K562 (cell line): Measurements from ENCODE around the gene PTAFR. TPM values are rescaled to one million over a fixed set of nuclear protein-coding genes. Genes with fewer than 3 reads are reported as not detected.

Experiments used
- ATAC-seq: fragments of 200-7000 bp; cut with Tn5 transposase; 3 replicates; pipeline ENCODE4 v1.9.1; 2020; ENCODE audit warnings: moderate library complexity
- BruUV-seq: library from RNA; stranded (reverse); fragments of 400-500 nt; replicated peaks from 2 replicates; lab custom pipeline; 2021; lab: Mats Ljungman, UMichigan
- CTCF ChIA-PET: fragments of 300-600 bp; formaldehyde crosslinking; extraction: SDS; loops from one replicate; lab custom pipeline; 2021; ENCODE audit warnings: low intra/inter-chr PET ratio; lab: Yijun Ruan, JAX
- POLR2A ChIA-PET: fragments of 300-600, 350-650 bp; sonication (Branson Sonifier 250); formaldehyde crosslinking; extraction: SDS; loops from one replicate; lab custom pipeline; 2021; ENCODE audit warnings: antibody characterized with exemption, inconsistent platforms; lab: Yijun Ruan, JAX
- DNase-seq, 4 experiments: peaks; one replicate each; pipeline versions ENCODE4 v3.0.0 to v3.0.0-alpha.2; 2011 to 2018; ENCODE audit warnings: low spot score in 3 of 4, mixed read lengths in 3 of 4; ENCODE audit errors: extremely low read depth in 1 of 4
- FAIRE-seq: peaks from 2 replicates; lab custom pipeline; 2011; peaks lifted over from hg19 to GRCh38; lab: Jason Lieb, UNC
- H2AFZ ChIP-seq: 2 replicates; pipeline ENCODE4 v1.6.0; 2011; ENCODE audit warnings: low read depth, low read length, control low read depth, inconsistent platforms
- H3K27ac ChIP-seq: fragments of 200-600 bp; 3 replicates; pipeline ENCODE4 v1.8.0; 2011; ENCODE audit warnings: low read depth, mild to moderate bottlenecking, control low read depth, inconsistent platforms, low read length, moderate library complexity, mixed read lengths; ENCODE audit errors: extremely low read depth
- H3K27me3 ChIP-seq, 2 experiments: fragments of 300-600 bp in 1 of 2; 2 replicates in 1 of 2; 3 replicates in 1 of 2; pipeline versions ENCODE4 v1.6.0 to v1.8.0; 2011; ENCODE audit warnings: inconsistent platforms in 2 of 2, low read length in 2 of 2, mild to moderate bottlenecking in 1 of 2, mixed read lengths in 1 of 2, moderate library complexity in 1 of 2; ENCODE audit not compliant: control insufficient read depth in 2 of 2, insufficient read depth in 2 of 2
- H3K36me3 ChIP-seq: fragments of 300-600 bp; 3 replicates; pipeline ENCODE4 v1.8.0; 2011; ENCODE audit warnings: mild to moderate bottlenecking, low read length, inconsistent platforms; ENCODE audit not compliant: control insufficient read depth, insufficient read depth
- H3K4me1 ChIP-seq, 2 experiments: fragments of 200-600 bp in 1 of 2; replicated peaks in 1 of 2; 2 replicates in 1 of 2; 3 replicates in 1 of 2; pipeline versions ENCODE4 v1.5.1 to v1.8.0; 2011; ENCODE audit warnings: inconsistent platforms in 2 of 2, low read length in 2 of 2, mild to moderate bottlenecking in 1 of 2, mixed read lengths in 1 of 2, moderate library complexity in 1 of 2; ENCODE audit not compliant: control insufficient read depth in 2 of 2, insufficient read depth in 2 of 2
- H3K4me2 ChIP-seq: 2 replicates; pipeline ENCODE4 v1.6.1; 2011; ENCODE audit warnings: low read length, control low read depth, inconsistent platforms, mixed read lengths; ENCODE audit not compliant: insufficient read depth
- H3K4me3 ChIP-seq: fragments of 200-600 bp; sonication (generic), shearing (Covaris generic); 2 replicates; pipeline ENCODE4 v1.5.1; 2016; ENCODE audit warnings: control low read depth, inconsistent platforms
- H3K79me2 ChIP-seq: fragments of 200-600 bp; 3 replicates; pipeline ENCODE4 v1.8.0; 2011; ENCODE audit warnings: low read length, inconsistent platforms; ENCODE audit not compliant: control insufficient read depth, insufficient read depth
- H3K9ac ChIP-seq, 2 experiments: 2 replicates each; pipeline versions ENCODE4 v1.6.0 to v1.6.1; 2011; ENCODE audit warnings: low read depth in 2 of 2, low read length in 2 of 2, control low read depth in 1 of 2, inconsistent platforms in 1 of 2, mild to moderate bottlenecking in 1 of 2, mixed read lengths in 1 of 2; ENCODE audit not compliant: insufficient read depth in 1 of 2
- H3K9me1 ChIP-seq: one replicate; pipeline ENCODE4 v1.6.0; 2011; ENCODE audit warnings: inconsistent platforms, mild to moderate bottlenecking, low read length, moderate library complexity; ENCODE audit not compliant: control insufficient read depth, insufficient read depth
- H3K9me3 ChIP-seq: replicated peaks from 2 replicates; pipeline ENCODE4 v1.5.1; 2011; ENCODE audit warnings: low read depth, low read length, inconsistent platforms; ENCODE audit not compliant: control insufficient read depth, insufficient read depth
- H4K20me1 ChIP-seq: replicated peaks from 2 replicates; pipeline ENCODE4 v1.6.1; 2011; ENCODE audit warnings: low read length, inconsistent platforms, mixed read lengths; ENCODE audit not compliant: control insufficient read depth, insufficient read depth
- NCOA2 ChIP-seq, 2 experiments: fragments of 450-650 bp; IDR thresholded peaks; 2 replicates each; pipeline ENCODE4 v1.6.1; 2018; ENCODE audit warnings: mild to moderate bottlenecking in 2 of 2, moderate library complexity in 1 of 2; ENCODE audit not compliant: partially characterized antibody in 2 of 2
- NR4A1 ChIP-seq, 2 experiments: fragments of 250-450 bp in 1 of 2; fragments of 450-650 bp in 1 of 2; sonication (Bioruptor Pico) in 1 of 2; IDR thresholded peaks; 2 replicates each; pipeline versions ENCODE4 v1.4.0 to v1.6.1; 2016 to 2020; ENCODE audit warnings: mild to moderate bottlenecking in 2 of 2, missing compliant biosample characterization in 1 of 2, missing genetic modification characterization in 1 of 2, moderate library complexity in 1 of 2
- PCBP2 ChIP-seq: fragments of 200-400 bp; formaldehyde crosslinking; IDR thresholded peaks from 2 replicates; pipeline ENCODE4 v1.6.1; 2018; ENCODE audit warnings: low read length, low read depth, mild to moderate bottlenecking, moderate library complexity; ENCODE audit not compliant: poor library complexity, severe bottlenecking
- RHOXF2B ChIP-seq: fragments of 250-450 bp; sonication (Bioruptor Pico); conservative IDR thresholded peaks from 2 replicates; pipeline ENCODE4 v1.5.1; 2021
- ZNF224 ChIP-seq: sonication (generic); formaldehyde crosslinking; IDR thresholded peaks from 2 replicates; pipeline ENCODE4 v1.8.0; 2022; ENCODE audit warnings: mild to moderate bottlenecking, missing genetic modification reagents
- WGBS: fragments of 100-300 bp; shearing (Covaris generic); methylation state at CpG from one replicate; pipeline ENCODE4 v1.1.6; 2016; ENCODE audit warnings: low coverage, mixed read lengths; ENCODE audit not compliant: insufficient coverage; ENCODE audit errors: missing lambda C conversion rate; 5-methylcytosine and 5-hydroxymethylcytosine counted together
- in situ Hi-C: fragments of 300-500 bp; cut with MboI; formaldehyde crosslinking; loops from 4 replicates; pipeline ENCODE4 v1.15.0; 2018; ENCODE audit warnings: inconsistent platforms, mixed read lengths
- intact Hi-C: fragments of 100-400 bp; cut with micrococcal nuclease; formaldehyde crosslinking; loops from 2 replicates; pipeline ENCODE4 v1.14.2; 2022
- polyA plus RNA-seq, 8 experiments: library from polyadenylated mRNA; depleted of rRNA in 4 of 8; stranded (reverse) in 5 of 8; unstranded in 3 of 8; fragments of >200 nt; fragmentation: Nextera tagmentation in 2 of 8; fragmentation: Illumina TruSeq in 1 of 8; extraction: Ambion mirVana in 2 of 8; extraction: Trizol in 1 of 8; gene quantifications; 2 replicates each; pipeline versions ENCODE4 v1.2.1 to v1.2.3, GENCODE V29; 2011 to 2014; ENCODE audit warnings: inconsistent platforms in 1 of 8, missing spikeins in 1 of 8
- total RNA-seq, 7 experiments: library from RNA; depleted of rRNA in 6 of 7; stranded (reverse); fragments of >200 nt in 6 of 7; fragmentation: Illumina TruSeq in 2 of 7; extraction: Trizol in 2 of 7; gene quantifications; 2 replicates each; pipeline versions ENCODE4 v1.2.1 to v1.2.3, GENCODE V29; 2011 to 2021; ENCODE audit warnings: low replicate concordance in 1 of 7
- TF ChIP-seq, protein P1 (sequence below): fragments of 250-450 bp; sonication (Bioruptor Pico); IDR thresholded peaks from 2 replicates; pipeline ENCODE4 v1.5.0; 2021

Gene PTAFR
- total and polyA plus RNA-seq, 9 of the 15 experiments (the other 6 are each of a cell fraction or from before 2014, with no cell fraction given) = 0.15 to 0.55 (median 0.40) TPM; not detected in 1

DNA sequence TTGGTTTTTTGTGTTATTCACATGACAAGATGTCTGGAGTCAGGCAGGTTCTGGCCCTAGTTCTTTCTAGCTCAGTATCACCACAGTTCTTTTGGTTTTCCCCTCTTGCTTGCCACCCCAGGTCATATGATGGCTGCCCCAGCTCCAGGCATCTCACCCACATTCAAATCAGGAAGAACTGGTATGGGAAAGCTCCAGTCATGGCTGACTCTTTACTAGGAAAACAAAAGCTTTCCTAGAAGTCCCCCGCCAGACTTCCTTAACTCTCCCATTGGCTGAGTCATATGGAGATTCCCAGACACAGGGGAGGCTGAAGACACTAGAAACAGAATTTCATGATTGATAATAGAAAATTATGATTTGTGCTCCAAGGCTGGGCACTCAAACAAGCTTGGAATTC lies 65.9 kb downstream of the PTAFR start (continued):
- no peak for TF ChIP-seq RHOXF2B (CRISPR knock-in tag)

- peaks cover 1 to 18% of the 10 kb centered on the region in 2 experiments; a peak in 3 of 5 replicates for H3K4me1 ChIP-seq
- no peak for ATAC-seq
- no peaks in the 10 kb centered on the region for H3K27me3 ChIP-seq
- BruUV-seq = no TSS peak
- H2AFZ ChIP-seq = no peak overlapping the region
- no peak for FAIRE-seq
- CTCF ChIA-PET = no interaction called here
- H4K20me1 ChIP-seq = no peaks in the 10 kb centered on the region
- no peak for TF ChIP-seq ZNF224 (CRISPR knock-in tag)
- TF ChIP-seq NR4A1 (CRISPR knock-in tag; IDR thresholded peaks at IDR 0.05) = no peak
- no peak for TF ChIP-seq NR4A1 (tag; IDR thresholded peaks at IDR 0.05)
- H3K4me3 ChIP-seq = no peak overlapping the region
- H3K4me2 ChIP-seq = no peak overlapping the region
- WGBS = 31% methylated on average over 3 of the region's 3 CpGs
- no peaks in the 10 kb centered on the region for H3K36me3 ChIP-seq
- H3K9ac ChIP-seq = no peak overlapping the region
- intact Hi-C loops (no loop called here), in situ Hi-C loops (no loop called here)
- no peak for DNase-seq
- H3K79me2 ChIP-seq = no peaks in the 10 kb centered on the region
- POLR2A ChIA-PET = interaction anchor here (0.9 to 1.7 kb wide), 4 partner anchors 8 to 37 kb away, joined by 3 to 7 read pairs (median 4); no protein-coding TSS in a partner anchor
- no peaks in the 10 kb centered on the region for H3K9me1 ChIP-seq
- H3K27ac ChIP-seq = no peak overlapping the region
- no peaks in the 10 kb centered on the region for H3K9me3 ChIP-seq
These were observed 66.9 kb downstream of the PTAFR start for GRCh38 chr1:28109639-28110038.

DNA sequence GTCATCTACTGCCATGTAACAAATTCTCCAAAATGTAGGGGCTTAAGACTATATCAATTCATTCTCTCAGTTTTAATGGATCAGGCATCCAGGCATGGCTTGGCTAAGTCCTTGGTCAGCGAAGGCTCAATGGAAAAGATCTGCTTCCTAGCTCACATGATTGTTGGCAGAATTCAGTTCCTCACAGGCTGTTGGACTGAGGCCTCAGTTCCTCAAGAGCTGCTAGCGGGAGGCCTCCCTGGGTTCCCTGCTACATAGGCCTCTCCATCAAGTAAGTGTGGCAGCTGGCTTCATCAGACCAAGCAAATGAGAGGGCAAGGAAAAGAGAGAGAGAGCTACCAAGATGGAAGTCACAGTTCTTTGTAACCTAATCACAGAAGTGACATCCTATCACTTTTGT lies 68.5 kb downstream of the PTAFR start:
- Histone ChIP-seq H4K20me1 (no peaks in the 10 kb centered on the region), H3K27ac (no peak overlapping the region), H3K4me2 (no peak overlapping the region), H3K4me3 (no peak overlapping the region), H3K79me2 (no peaks in the 10 kb centered on the region), H3K9me1 (no peaks in the 10 kb centered on the region)
- 55% methylated on average over 2 of the region's 2 CpGs for WGBS
- no peak for FAIRE-seq
- CTCF ChIA-PET = no interaction called here
- POLR2A ChIA-PET = interaction anchor here (0.7 to 1.9 kb wide), 4 partner anchors 13 to 155 kb away, joined by 3 to 8 read pairs (median 3); no protein-coding TSS in a partner anchor
- intact Hi-C loops = no loop called here
- TF ChIP-seq, protein P1, sequence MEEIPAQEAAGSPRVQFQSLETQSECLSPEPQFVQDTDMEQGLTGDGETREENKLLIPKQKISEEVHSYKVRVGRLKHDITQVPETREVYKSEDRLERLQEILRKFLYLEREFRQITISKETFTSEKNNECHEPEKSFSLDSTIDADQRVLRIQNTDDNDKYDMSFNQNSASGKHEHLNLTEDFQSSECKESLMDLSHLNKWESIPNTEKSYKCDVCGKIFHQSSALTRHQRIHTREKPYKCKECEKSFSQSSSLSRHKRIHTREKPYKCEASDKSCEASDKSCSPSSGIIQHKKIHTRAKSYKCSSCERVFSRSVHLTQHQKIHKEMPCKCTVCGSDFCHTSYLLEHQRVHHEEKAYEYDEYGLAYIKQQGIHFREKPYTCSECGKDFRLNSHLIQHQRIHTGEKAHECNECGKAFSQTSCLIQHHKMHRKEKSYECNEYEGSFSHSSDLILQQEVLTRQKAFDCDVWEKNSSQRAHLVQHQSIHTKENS = no peak
- TF ChIP-seq NCOA2 (IDR thresholded peaks at IDR 0.05; ENCODE audit: partially characterized antibody in 2 of 2) (no peak), PCBP2 (no peak)
- TF ChIP-seq, all 486 proteins: peak for 0
- H3K9ac ChIP-seq = no peak overlapping the region
- in situ Hi-C loops = no loop called here
- H2AFZ ChIP-seq = peak overlapping the region; percentile 30
- no TSS peak for BruUV-seq
- peaks cover 0 to 15% of the 10 kb centered on the region in 2 experiments; a peak in 3 of 5 replicates for H3K4me1 ChIP-seq
- ATAC-seq (no peak), DNase-seq (no peak)
- no peaks in the 10 kb centered on the region for H3K27me3 ChIP-seq
- no peaks in the 10 kb centered on the region for H3K36me3 ChIP-seq
- no peaks in the 10 kb centered on the region for H3K9me3 ChIP-seq
